Measurements from ENCODE around the gene GNG8. TPM values are rescaled to one million over a fixed set of nuclear protein-coding genes. Genes with fewer than 3 reads are reported as not detected.

The GNG8 gene
- total RNA-seq, 1 experiment from 2014 or later = not detected

GRCh38 chr19:46620716-46621115, 15.3 kb downstream of the GNG8 start:
- H3K4me1 ChIP-seq (ENCODE audit: insufficient read depth, low read length) = no peaks in the 10 kb centered on the region; the same call in 1 of the 2 replicates
- no peak overlapping the region for H3K9ac ChIP-seq (ENCODE audit: extremely low read depth, insufficient read length, low read length)
- no peak overlapping the region for H2BK120ac ChIP-seq (ENCODE audit: low read depth, low read length, poor library complexity, severe bottlenecking)
- H3K27ac Mint-ChIP-seq = no peak overlapping the region; a peak in 1 of 7 replicates
- TF ChIP-seq CTCF (conservative IDR thresholded peaks at IDR 0.05) = no peak
- no peak overlapping the region for H4K91ac ChIP-seq (ENCODE audit: insufficient read length, low read depth, low read length)
- no peak overlapping the region for H3K23ac ChIP-seq (ENCODE audit: insufficient read length, low read depth, low read length)
- no peaks in the 10 kb centered on the region for H3K79me2 ChIP-seq (ENCODE audit: insufficient read depth, low read length)
- no peak overlapping the region for H3K56ac ChIP-seq (ENCODE audit: insufficient read length, low read depth, low read length)
- H2BK5ac ChIP-seq (ENCODE audit: insufficient read length, low read length) = no peak overlapping the region
- no peaks in the 10 kb centered on the region for H3K36me3 Mint-ChIP-seq (ENCODE audit: insufficient read depth in 1 of 3, low read depth in 3 of 3)
- no peaks in the 10 kb centered on the region for H3K79me1 ChIP-seq (ENCODE audit: insufficient read depth, low read depth, low read length, poor library complexity, severe bottlenecking)
- no peak overlapping the region for H4K8ac ChIP-seq (replicated peaks; ENCODE audit: insufficient read length, low read depth, low read length)
- H4K20me1 ChIP-seq (ENCODE audit: control insufficient read depth, insufficient read depth, insufficient read length) = no peaks in the 10 kb centered on the region
- no peak overlapping the region for H3K4me2 ChIP-seq (ENCODE audit: insufficient read depth, insufficient read length, low read length)
- no peak overlapping the region for H4K5ac ChIP-seq (ENCODE audit: insufficient read length, low read depth, low read length)
- no peak overlapping the region for H2BK20ac ChIP-seq (ENCODE audit: low read depth, low read length, poor library complexity, severe bottlenecking)
- H2AK5ac ChIP-seq (ENCODE audit: insufficient read length, low read length) = no peak overlapping the region
- DNase-seq = no peak
- H3K27ac ChIP-seq (ENCODE audit: insufficient read length, low read depth, low read length) = no peak overlapping the region
- H3K4me3 Mint-ChIP-seq = no peak overlapping the region
- no peaks in the 10 kb centered on the region for H3K9me3 ChIP-seq (ENCODE audit: control insufficient read depth, low read depth, low read length)
- peaks cover 9 to 27% of the 10 kb centered on the region in 2 experiments for H3K4me1 Mint-ChIP-seq
- H3K27me3 Mint-ChIP-seq (ENCODE audit: low read depth) = peaks cover 14% of the 10 kb centered on the region
- H3K9me3 Mint-ChIP-seq = no peaks in the 10 kb centered on the region; a peak in 1 of 5 replicates
- no peak overlapping the region for H2AFZ ChIP-seq (ENCODE audit: low read length)
- H3K14ac ChIP-seq (ENCODE audit: insufficient read depth, low read length) = no peak overlapping the region
- H3T11ph ChIP-seq (ENCODE audit: low read length) = no peak overlapping the region
- H2BK12ac ChIP-seq (ENCODE audit: insufficient read length, low read depth, low read length) = no peak overlapping the region
- no peak overlapping the region for H2BK15ac ChIP-seq (ENCODE audit: low read depth, low read length)
- H3K4ac ChIP-seq (ENCODE audit: low read depth, low read length) = no peak overlapping the region
- H3K18ac ChIP-seq (ENCODE audit: insufficient read length, low read depth, low read length) = no peak overlapping the region
- H3K27me3 ChIP-seq (ENCODE audit: insufficient read depth, low read length) = no peaks in the 10 kb centered on the region
- no CpG with 5 or more reads among the region's 6 CpGs for WGBS (ENCODE audit: extremely low coverage, insufficient read length, low lambda C conversion rate)
- H3K23me2 ChIP-seq (ENCODE audit: insufficient read length, low read depth, low read length, poor library complexity, severe bottlenecking) = no peaks in the 10 kb centered on the region
